SK-N-MC (cell line): Measurements from ENCODE around the gene PLXDC2.
A peak's percentile ranks its signal among the peaks of the same experiment; 100 is the strongest.

Experiments used
- DNase-seq: peaks from one replicate; pipeline ENCODE4 v3.0.0-alpha.2; 2011; ENCODE audit warnings: low read depth, low spot score
- H3K27ac ChIP-seq: fragments of 200-600 bp; sonication (generic); 2 replicates; pipeline ENCODE4 v1.5.1; 2016; ENCODE audit warnings: mixed run types
- H3K36me3 ChIP-seq: fragments of 200-600 bp; sonication (generic); 2 replicates; pipeline ENCODE4 v1.6.1; 2017; ENCODE audit warnings: antibody characterized with exemption, low read length, mixed read lengths; ENCODE audit not compliant: insufficient read depth
- H3K4me3 ChIP-seq: fragments of 200-600 bp; sonication (generic); 2 replicates; pipeline ENCODE4 v1.5.1; 2016
- H3K9ac ChIP-seq: fragments of 200-600 bp; sonication (generic); 2 replicates; pipeline ENCODE4 v1.8.0; 2017; ENCODE audit warnings: mixed run types, mixed read lengths; ENCODE audit not compliant: insufficient read length
- H3K9me3 ChIP-seq: fragments of 200-600 bp; sonication (generic); 2 replicates; pipeline ENCODE4 v1.6.1; 2017; ENCODE audit warnings: low read depth, mild to moderate bottlenecking, antibody characterized with exemption, low read length, moderate library complexity, mixed read lengths
- EZH2 ChIP-seq: fragments of 200-600 bp; sonication (generic); IDR thresholded peaks from one replicate; pipeline ENCODE4 v1.6.1; 2017; ENCODE audit warnings: antibody characterized with exemption
- FOXP2 ChIP-seq: optimal IDR thresholded peaks from 2 replicates; pipeline ENCODE3; 2011; ENCODE audit warnings: mild to moderate bottlenecking, moderate library complexity; ENCODE audit not compliant: insufficient read depth; ENCODE audit errors: extremely low read length, control extremely low read depth
- POLR2AphosphoS5 ChIP-seq: IDR thresholded peaks from 2 replicates; pipeline ENCODE4 v1.6.1; 2012; ENCODE audit warnings: mild to moderate bottlenecking, low read depth, low read length, borderline replicate concordance

Gene PLXDC2

GRCh38 chr10:19925064-19925463 is 108.8 kb downstream of the PLXDC2 start:
- TF ChIP-seq FOXP2, result no peak
- no peak for TF ChIP-seq POLR2AphosphoS5
- TF ChIP-seq EZH2, result no peak
- no peak overlapping the region for H3K4me3 ChIP-seq
- no peak overlapping the region for H3K27ac ChIP-seq
- H3K9ac ChIP-seq, result no peak overlapping the region
- DNase-seq, result no peak
- no peaks in the 10 kb centered on the region for H3K9me3 ChIP-seq
- no peaks in the 10 kb centered on the region for H3K36me3 ChIP-seq

- no peak for TF ChIP-seq FOXP2
- no peak for TF ChIP-seq POLR2AphosphoS5
- no peak for TF ChIP-seq EZH2
- H3K4me3 ChIP-seq, result no peak overlapping the region
- no peak overlapping the region for H3K9ac ChIP-seq
- H3K36me3 ChIP-seq, result no peaks in the 10 kb centered on the region
- no peak for DNase-seq
- peak overlapping the region; percentile 60; the same call in 1 of the 2 replicates for H3K27ac ChIP-seq
- H3K9me3 ChIP-seq, result no peaks in the 10 kb centered on the region
Measured at GRCh38 chr10:19928936-19929335, 112.7 kb downstream of the PLXDC2 start.

GRCh38 chr10:19929506-19930140 is 113.4 kb downstream of the PLXDC2 start:
- Histone ChIP-seq H3K36me3 (0 out of 2 replicates have a peak, but pooled peaks cover 3% of the 10 kb centered on the region), H3K27ac (peak overlapping the region; percentile 60; the same call in 1 of the 2 replicates), H3K9ac (no peak overlapping the region), H3K9me3 (no peaks in the 10 kb centered on the region), H3K4me3 (no peak overlapping the region; the same call in 1 of the 2 replicates)
- no peak for TF ChIP-seq EZH2
- TF ChIP-seq FOXP2, result no peak
- TF ChIP-seq POLR2AphosphoS5, result no peak
- DNase-seq, result no peak

GRCh38 chr10:19930936-19931893 is 115.0 kb downstream of the PLXDC2 start:
- no peak overlapping the region for H3K9ac ChIP-seq
- H3K36me3 ChIP-seq, result 0 out of 2 replicates have a peak, but pooled peaks cover 3% of the 10 kb centered on the region
- H3K9me3 ChIP-seq, result no peaks in the 10 kb centered on the region
- no peak overlapping the region; the same call in 1 of the 2 replicates for H3K27ac ChIP-seq
- no peak for TF ChIP-seq EZH2
- TF ChIP-seq FOXP2, result no peak
- TF ChIP-seq POLR2AphosphoS5, result no peak
- no peak for DNase-seq
- H3K4me3 ChIP-seq, result no peak overlapping the region

GRCh38 chr10:19931894-19932590 is 115.8 kb downstream of the PLXDC2 start:
- no peak overlapping the region for H3K9ac ChIP-seq
- no peak overlapping the region for H3K4me3 ChIP-seq
- no peaks in the 10 kb centered on the region for H3K9me3 ChIP-seq
- H3K36me3 ChIP-seq, result 0 out of 2 replicates have a peak, but pooled peaks cover 3% of the 10 kb centered on the region
- TF ChIP-seq EZH2 (no peak), POLR2AphosphoS5 (no peak), FOXP2 (no peak)
- DNase-seq, result no peak
- no peak overlapping the region for H3K27ac ChIP-seq

- no peaks in the 10 kb centered on the region for H3K9me3 ChIP-seq
- H3K4me3 ChIP-seq, result no peak overlapping the region
- no peak for TF ChIP-seq POLR2AphosphoS5
- no peak for TF ChIP-seq FOXP2
- no peak for TF ChIP-seq EZH2
- H3K36me3 ChIP-seq, result 0 out of 2 replicates have a peak, but pooled peaks cover 3% of the 10 kb centered on the region
- no peak for DNase-seq
- H3K27ac ChIP-seq, result no peak overlapping the region
- no peak overlapping the region for H3K9ac ChIP-seq
Measured at GRCh38 chr10:19932806-19933371, 116.7 kb downstream of the PLXDC2 start.

GRCh38 chr10:19933772-19934171 is 117.5 kb downstream of the PLXDC2 start:
- Histone ChIP-seq H3K4me3 (no peak overlapping the region), H3K9ac (no peak overlapping the region), H3K9me3 (no peaks in the 10 kb centered on the region), H3K36me3 (0 out of 2 replicates have a peak, but pooled peaks cover 3% of the 10 kb centered on the region), H3K27ac (no peak overlapping the region)
- TF ChIP-seq EZH2 (no peak), FOXP2 (no peak), POLR2AphosphoS5 (no peak)
- DNase-seq, result no peak
